ENCODE measurements around the gene UMODL1.

UMODL1 gene

DNA sequence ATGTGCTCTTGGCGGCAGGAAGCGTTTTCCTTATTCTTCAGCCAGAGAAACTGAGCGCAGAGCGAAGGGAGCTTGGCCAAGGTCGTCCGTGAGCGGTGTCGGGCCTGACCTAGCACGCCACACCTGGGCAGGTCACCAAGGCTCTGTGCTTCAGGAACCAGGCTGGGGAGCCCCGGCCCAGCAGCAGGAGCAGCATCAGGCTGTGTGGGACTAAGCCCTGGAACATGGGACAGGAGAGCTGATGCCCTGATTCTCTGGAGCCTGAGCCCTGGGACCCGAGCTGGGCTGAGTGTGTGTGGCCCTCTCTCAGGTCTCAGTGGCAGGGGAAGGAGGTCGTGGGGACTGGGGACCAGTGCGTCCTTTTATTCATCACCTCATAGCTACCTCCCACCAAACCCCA lies 82.6 kb downstream of the UMODL1 start:
- no peak for DNase-seq (ENCODE audit: extremely low read depth, low read depth)
- TF ChIP-seq, protein P1, sequence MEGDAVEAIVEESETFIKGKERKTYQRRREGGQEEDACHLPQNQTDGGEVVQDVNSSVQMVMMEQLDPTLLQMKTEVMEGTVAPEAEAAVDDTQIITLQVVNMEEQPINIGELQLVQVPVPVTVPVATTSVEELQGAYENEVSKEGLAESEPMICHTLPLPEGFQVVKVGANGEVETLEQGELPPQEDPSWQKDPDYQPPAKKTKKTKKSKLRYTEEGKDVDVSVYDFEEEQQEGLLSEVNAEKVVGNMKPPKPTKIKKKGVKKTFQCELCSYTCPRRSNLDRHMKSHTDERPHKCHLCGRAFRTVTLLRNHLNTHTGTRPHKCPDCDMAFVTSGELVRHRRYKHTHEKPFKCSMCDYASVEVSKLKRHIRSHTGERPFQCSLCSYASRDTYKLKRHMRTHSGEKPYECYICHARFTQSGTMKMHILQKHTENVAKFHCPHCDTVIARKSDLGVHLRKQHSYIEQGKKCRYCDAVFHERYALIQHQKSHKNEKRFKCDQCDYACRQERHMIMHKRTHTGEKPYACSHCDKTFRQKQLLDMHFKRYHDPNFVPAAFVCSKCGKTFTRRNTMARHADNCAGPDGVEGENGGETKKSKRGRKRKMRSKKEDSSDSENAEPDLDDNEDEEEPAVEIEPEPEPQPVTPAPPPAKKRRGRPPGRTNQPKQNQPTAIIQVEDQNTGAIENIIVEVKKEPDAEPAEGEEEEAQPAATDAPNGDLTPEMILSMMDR (IDR thresholded peaks at IDR 0.05; ENCODE audit: low read depth, low read length) = no peak

DNA sequence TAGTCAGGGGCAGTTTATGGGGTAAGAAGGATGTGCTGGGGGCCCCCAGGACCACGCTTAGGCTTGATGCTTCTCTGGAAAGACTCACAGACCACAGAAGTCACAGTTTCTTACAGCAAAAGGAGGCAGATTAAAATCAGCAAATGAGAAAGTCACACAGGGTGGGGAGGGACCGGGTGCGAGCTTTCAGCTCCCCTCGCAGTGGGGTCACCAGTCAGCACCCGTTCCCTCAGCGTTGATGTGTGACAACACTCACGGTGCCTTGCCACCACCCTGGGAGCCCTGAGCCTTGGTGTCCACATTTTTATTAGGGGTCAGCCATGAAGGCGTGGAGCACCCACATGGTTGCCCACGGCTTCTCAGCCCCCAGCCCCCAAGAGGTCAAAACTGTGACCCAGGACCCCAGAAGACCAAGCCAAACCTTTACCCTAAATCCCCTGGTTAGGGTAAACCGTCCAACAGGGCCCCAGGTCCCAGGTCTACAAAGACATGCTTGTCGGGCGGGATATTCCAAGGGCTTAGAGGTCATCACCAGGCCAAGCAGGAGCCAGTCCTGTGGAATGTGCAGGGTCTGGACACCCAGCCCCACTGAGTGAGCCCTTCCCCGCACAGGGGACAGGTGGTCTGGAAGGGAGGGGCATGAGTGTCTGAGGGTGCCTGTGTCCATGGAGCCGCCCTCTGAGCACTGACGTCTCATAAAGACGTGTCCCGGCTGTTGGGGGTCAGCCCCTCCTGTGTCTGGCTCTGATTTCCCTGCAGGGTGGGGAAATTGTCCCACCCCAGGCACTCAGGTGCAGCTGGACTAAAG lies 83.3 kb downstream of the UMODL1 start:
- DNase-seq (ENCODE audit: extremely low read depth, low read depth) = no peak
- TF ChIP-seq, protein P1 (IDR thresholded peaks at IDR 0.05; ENCODE audit: low read depth, low read length) = no peak

DNA sequence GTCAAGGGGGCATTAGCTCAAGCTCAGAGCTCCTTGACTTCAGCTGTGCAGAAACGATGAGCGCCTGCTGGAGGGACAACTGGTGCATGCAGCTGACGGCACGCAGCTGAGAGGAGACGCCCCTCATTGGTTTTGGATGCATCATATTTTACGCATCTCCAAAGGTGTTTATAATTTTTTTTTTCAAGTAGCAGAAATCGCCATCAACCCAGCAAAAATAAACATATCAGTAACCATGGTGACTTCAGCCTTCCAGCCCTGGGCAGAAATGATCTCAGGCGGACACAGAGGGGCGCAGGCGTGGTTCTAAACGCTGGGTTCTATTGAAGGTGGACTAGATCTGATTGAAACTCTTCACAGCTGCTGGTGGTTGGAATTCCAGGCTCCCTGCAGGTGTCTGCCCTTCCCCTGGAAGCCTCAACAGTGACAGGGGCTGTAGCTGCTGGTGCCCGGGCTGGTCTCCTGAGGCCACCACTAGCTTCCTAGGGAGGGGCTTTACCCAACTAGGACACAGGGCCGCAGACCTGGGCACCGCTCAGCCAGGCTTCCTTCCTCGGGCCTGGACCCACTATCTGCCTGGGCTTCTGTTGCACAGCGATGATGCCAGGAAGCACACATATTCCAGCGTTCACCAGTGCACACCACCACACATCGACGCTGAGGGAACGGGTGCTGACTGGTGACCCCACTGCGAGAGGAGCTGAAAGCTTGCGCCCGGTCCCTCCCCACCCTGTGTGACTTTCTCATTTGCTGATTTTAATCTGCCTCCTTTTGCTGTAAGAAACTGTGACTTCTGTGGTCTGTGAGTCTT lies 84.1 kb downstream of the UMODL1 start:
- TF ChIP-seq, protein P1 (IDR thresholded peaks at IDR 0.05; ENCODE audit: low read depth, low read length) = no peak
- no peak for DNase-seq (ENCODE audit: extremely low read depth, low read depth)

DNA sequence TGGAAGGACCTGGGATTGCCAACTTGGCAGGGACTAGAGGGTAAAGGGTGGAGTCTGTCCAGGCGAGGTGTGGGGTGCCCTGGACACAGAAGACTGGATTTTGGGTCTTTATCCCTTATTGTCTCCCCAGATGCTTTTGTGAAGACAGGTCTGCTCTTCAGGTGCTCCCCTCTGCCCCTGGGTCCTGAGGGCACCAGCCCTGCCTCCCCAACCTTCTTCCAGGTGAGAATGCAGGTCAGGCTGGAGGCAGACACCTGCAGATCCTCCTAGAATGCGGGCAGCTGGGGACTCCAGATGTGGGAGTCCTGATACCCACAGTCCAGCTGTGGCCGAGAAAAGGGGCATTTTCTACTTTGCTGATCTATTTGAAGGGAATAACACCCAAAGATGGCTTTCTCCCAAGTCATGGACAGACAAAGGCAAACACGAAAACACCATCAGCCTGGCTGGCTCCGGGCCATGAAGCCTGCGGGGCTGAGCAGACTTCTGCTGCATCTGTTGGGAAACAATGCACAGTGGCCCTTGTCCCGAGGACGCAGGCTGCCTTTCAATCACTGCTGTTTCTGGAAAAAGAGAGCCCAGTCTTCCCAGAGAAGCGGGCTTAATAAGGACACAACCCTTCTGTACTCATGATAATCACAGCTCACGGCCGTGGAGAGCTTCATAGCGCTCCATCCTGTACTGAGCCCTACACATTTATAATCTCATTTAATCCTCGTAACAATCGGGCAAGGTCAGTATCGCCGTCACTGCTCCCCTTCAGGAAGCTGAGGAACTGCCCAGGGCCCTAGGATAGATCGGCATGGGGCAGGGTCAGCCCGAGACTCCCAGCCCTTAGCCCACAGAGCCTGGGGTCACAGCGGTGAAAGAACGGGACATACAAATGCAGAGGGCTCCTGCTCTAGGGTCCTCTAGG lies 85.8 kb downstream of the UMODL1 start:
- TF ChIP-seq, protein P1 (IDR thresholded peaks at IDR 0.05; ENCODE audit: low read depth, low read length) = no peak
- DNase-seq (ENCODE audit: extremely low read depth, low read depth) = no peak

DNA sequence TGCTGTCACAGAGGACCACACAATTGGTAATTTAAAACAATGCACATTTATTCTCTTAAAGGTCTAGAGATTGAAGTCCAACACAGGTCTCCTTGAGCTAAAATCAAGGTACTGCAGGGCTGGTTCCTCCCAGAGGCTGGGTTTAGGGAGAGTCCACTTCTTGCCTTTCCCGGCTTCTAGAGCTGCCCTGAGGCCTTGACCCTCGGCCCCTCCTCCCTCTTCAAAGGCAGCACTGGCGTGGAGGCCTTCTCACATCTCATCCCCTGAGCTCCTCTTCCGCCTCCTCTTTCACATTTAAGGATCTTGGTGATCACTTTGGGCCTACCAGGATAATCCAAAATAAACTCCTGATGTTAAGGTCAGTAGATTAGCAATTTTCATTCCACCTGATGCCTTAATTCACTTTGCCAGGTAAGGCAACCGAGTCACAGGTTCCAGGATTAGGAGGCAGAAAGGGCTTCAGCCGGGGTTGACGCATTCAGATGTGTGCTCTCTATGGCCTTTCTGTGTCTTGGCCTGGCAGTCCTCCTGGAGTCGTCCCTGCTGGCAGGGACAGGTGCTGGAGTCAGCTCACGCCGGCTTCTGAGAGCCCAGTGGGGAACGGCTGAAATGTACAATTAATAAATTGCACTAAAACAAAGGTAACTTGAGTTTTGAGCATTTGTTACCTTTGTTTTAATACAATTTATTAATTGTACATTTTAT lies 86.6 kb downstream of the UMODL1 start:
- TF ChIP-seq, protein P1 (IDR thresholded peaks at IDR 0.05; ENCODE audit: low read depth, low read length) = no peak
- DNase-seq (ENCODE audit: extremely low read depth, low read depth) = no peak

DNA sequence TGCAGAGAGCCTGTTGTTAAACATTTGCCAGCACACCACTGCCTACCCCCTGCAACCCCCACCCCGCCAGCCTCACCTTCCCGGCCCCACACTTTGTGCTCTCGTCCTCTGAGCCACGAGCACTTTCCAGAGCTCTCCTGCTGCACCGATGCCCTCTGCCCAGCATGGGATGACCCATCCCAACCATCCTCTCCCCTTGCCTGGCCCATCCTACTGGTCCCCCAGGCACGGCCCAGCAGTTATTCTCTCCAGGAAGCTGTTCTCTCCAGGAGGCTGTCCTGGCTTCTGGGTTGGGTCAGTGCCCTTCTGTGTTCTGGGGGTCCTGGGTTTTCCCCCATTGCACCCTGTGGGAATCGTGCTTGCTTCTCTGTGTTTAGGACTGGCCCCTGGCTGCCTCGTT lies 87.7 kb downstream of the UMODL1 start:
- TF ChIP-seq, protein P1 (IDR thresholded peaks at IDR 0.05; ENCODE audit: low read depth, low read length) = no peak
- no peak for DNase-seq (ENCODE audit: extremely low read depth, low read depth)

Measured in AG09319 (cell line).